ENCODE measurements around the gene CNKSR2. TPM values are rescaled to one million over a fixed set of nuclear protein-coding genes. Genes with fewer than 3 reads are reported as not detected.
A peak's percentile ranks its signal among the peaks of the same experiment; 100 is the strongest.

Gene CNKSR2
- total RNA-seq, 8 experiments from 2014 or later = 1.9 to 20.1 (median 16.3) TPM

- in situ Hi-C loops (cut with MboI; ENCODE audit: low pct_unique_long_range_greater_than_20kb in 2 of 9, low sequenced_read_pairs in 9 of 9, unreplicated experiment in 9 of 9) = no loop called here
- peak in 3 of 8 experiments; percentile 33 to 89 (median 87) for ATAC-seq (replicated peaks in 6 of 8)
- WGBS, 10 experiments = 27 to 100% (median 78%) methylated on average over 1 to 3 of the region's 3 CpGs; no CpG with 5 or more reads in 6 of the 10 experiments
- Histone ChIP-seq H3K27ac (no peak overlapping the region), H3K4me3 (no peak overlapping the region), H3K4me1 (replicated peaks in 1 of 2) (no peaks in the 10 kb centered on the region)
These were observed 190.8 kb downstream of the CNKSR2 start for GRCh38 chrX:21565025-21565424.

- Histone ChIP-seq H3K4me1 (replicated peaks in 1 of 2) (no peaks in the 10 kb centered on the region), H3K27ac (no peak overlapping the region), H3K4me3 (no peak overlapping the region)
- WGBS, 10 experiments = 13 to 100% (median 83%) methylated on average over 1 of the region's 1 CpG; no CpG with 5 or more reads in 6 of the 10 experiments
- ATAC-seq (replicated peaks in 6 of 8) = no peak
- in situ Hi-C loops (cut with MboI; ENCODE audit: low pct_unique_long_range_greater_than_20kb in 2 of 9, low sequenced_read_pairs in 9 of 9, unreplicated experiment in 9 of 9) = no loop called here
These were observed 200.6 kb downstream of the CNKSR2 start for GRCh38 chrX:21574793-21575192.

- 33 to 100% (median 70%) methylated on average over 1 to 3 of the region's 3 CpGs; no CpG with 5 or more reads in 7 of the 10 experiments for WGBS, 10 experiments
- ATAC-seq (replicated peaks in 6 of 8) = no peak
- no peaks in the 10 kb centered on the region for H3K4me1 ChIP-seq (replicated peaks in 1 of 2)
- in situ Hi-C loops (cut with MboI; ENCODE audit: low pct_unique_long_range_greater_than_20kb in 2 of 9, low sequenced_read_pairs in 9 of 9, unreplicated experiment in 9 of 9) = no loop called here
- no peak overlapping the region for H3K4me3 ChIP-seq
- H3K27ac ChIP-seq = no peak overlapping the region
These were observed 207.3 kb downstream of the CNKSR2 start for GRCh38 chrX:21581479-21581878.

DNA sequence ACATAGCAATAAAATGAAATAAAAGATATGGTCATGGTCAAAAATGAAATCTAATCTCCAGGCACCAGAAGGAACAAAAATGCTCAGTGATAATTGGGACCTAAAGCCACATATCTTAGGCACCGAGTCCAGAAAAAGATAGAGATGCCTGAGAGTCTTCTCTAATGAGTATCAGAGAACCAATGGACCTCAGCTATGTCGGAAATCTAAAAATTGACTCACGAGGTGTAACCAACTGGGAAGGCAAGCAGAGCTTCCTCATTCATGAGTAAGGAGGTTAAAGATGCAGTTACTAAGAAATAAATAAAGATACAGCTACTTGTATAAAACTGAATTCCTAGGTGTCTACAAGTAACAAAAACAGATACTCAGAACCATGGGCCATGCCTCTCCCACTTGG, 211.8 kb downstream of the CNKSR2 start:
- in situ Hi-C loops (cut with MboI; ENCODE audit: low pct_unique_long_range_greater_than_20kb in 2 of 9, low sequenced_read_pairs in 9 of 9, unreplicated experiment in 9 of 9) = no loop called here
- no peak overlapping the region for H3K4me3 ChIP-seq
- H3K27ac ChIP-seq = no peak overlapping the region
- ATAC-seq (replicated peaks in 6 of 8) = no peak
- WGBS, 10 experiments = 58 to 100% (median 73%) methylated on average over 1 to 2 of the region's 3 CpGs; no CpG with 5 or more reads in 4 of the 10 experiments
- no peaks in the 10 kb centered on the region for H3K4me1 ChIP-seq (replicated peaks in 1 of 2)

DNA sequence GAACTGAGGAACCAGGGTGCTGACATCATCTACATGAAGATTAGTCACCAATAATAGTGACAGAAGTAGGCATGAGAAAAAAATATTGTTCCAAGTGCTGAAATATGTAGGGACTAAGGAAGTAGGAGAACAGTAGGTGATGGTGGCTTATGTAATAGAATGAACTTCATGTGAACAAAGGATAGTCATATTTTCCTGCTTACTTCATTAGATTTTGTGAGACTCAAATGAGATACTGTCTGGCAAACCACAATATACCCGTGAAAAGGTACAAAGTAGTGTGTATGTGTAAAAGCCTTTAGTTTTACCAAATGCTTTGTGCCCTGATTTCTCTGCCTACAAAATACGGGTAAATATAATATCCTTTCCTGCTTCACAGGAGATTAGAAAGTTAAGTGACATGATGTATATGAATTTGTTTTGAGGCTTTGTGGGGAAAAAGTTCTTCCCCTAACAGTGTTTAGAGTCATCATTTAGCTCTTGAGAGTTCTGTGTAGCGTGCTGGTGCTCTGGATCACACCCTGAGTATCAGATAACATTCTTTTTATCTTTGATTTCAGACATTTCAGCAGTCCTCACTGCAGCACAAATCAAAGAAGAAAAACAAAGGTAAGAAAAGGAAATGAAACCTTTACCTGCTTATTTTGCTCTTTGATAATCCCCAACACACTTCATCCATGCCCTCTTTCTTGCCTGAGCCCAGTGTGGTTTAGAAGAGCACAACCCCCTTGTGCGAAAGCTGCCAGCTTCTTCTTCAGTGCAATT, 216.0 kb downstream of the CNKSR2 start:
- Histone ChIP-seq H3K4me1 (replicated peaks in 1 of 2) (no peaks in the 10 kb centered on the region), H3K4me3 (no peak overlapping the region), H3K27ac (no peak overlapping the region)
- in situ Hi-C loops (cut with MboI; ENCODE audit: low pct_unique_long_range_greater_than_20kb in 2 of 9, low sequenced_read_pairs in 9 of 9, unreplicated experiment in 9 of 9) = no loop called here
- peak in 1 of 8 experiments; percentile 32 for ATAC-seq (replicated peaks in 6 of 8)
- WGBS, 10 experiments = 78 to 100% (median 100%) methylated on average over 1 to 4 of the region's 4 CpGs; no CpG with 5 or more reads in 4 of the 10 experiments

DNA sequence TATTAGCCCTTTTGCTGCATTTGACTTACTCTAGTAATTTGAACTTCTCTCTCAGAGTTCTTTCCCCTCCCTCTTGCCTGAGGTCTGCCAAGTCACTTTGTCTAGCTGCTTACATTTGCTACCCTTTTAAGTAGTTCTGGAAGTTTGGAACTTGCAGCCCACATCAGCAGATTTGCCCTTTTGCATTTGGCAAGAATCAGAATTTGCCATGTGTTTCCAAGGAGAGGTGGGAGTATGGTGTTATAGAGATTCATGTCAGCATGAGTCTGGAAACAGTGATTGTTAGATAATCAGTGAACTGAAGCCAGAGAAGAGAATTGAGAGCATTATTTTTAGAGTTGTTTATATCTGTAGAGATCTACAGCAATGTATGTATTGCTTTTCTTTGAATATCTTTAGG, 231.8 kb downstream of the CNKSR2 start:
- no peaks in the 10 kb centered on the region for H3K4me1 ChIP-seq (replicated peaks in 1 of 2)
- peak in 1 of 8 experiments; percentile 12 for ATAC-seq (replicated peaks in 6 of 8)
- H3K4me3 ChIP-seq = no peak overlapping the region
- no peak overlapping the region for H3K27ac ChIP-seq
- in situ Hi-C loops (cut with MboI; ENCODE audit: low pct_unique_long_range_greater_than_20kb in 2 of 9, low sequenced_read_pairs in 9 of 9, unreplicated experiment in 9 of 9) = no loop called here

GRCh38 chrX:21610168-21610567, 235.9 kb downstream of the CNKSR2 start:
- ATAC-seq (replicated peaks in 6 of 8) = no peak
- 60 to 100% (median 94%) methylated on average over 1 of the region's 1 CpG; no CpG with 5 or more reads in 6 of the 10 experiments for WGBS, 10 experiments
- Histone ChIP-seq H3K27ac (no peak overlapping the region), H3K4me1 (replicated peaks in 1 of 2) (no peaks in the 10 kb centered on the region), H3K4me3 (no peak overlapping the region)
- in situ Hi-C loops (cut with MboI; ENCODE audit: low pct_unique_long_range_greater_than_20kb in 2 of 9, low sequenced_read_pairs in 9 of 9, unreplicated experiment in 9 of 9) = no loop called here

DNA sequence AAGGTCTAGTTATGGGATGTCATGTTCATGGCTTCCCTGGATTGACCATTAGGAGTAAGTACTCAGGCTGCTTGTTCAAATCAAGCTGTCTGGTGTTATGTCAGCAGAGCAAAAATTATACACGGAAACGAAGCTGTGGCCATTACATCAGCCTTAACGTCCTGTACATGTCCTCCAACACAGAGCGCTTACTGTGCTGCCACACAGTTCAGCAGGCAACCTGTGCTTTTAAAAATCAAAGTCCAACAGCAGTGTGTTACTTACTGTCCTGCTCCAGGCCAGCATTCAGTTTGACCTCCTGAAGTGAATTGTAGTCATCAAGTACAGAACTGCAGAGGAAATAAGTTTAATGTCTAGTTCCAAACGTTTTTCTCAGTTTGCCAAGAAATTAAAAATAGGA, 237.9 kb downstream of the CNKSR2 start:
- in situ Hi-C loops (cut with MboI; ENCODE audit: low pct_unique_long_range_greater_than_20kb in 2 of 9, low sequenced_read_pairs in 9 of 9, unreplicated experiment in 9 of 9) = no loop called here
- Histone ChIP-seq H3K4me3 (no peak overlapping the region), H3K27ac (no peak overlapping the region), H3K4me1 (replicated peaks in 1 of 2) (no peaks in the 10 kb centered on the region)
- ATAC-seq (replicated peaks in 6 of 8) = peak in 1 of 8 experiments; percentile 45
- 0 to 100% (median 74%) methylated on average over 1 to 5 of the region's 5 CpGs; no CpG with 5 or more reads in 4 of the 10 experiments for WGBS, 10 experiments

DNA sequence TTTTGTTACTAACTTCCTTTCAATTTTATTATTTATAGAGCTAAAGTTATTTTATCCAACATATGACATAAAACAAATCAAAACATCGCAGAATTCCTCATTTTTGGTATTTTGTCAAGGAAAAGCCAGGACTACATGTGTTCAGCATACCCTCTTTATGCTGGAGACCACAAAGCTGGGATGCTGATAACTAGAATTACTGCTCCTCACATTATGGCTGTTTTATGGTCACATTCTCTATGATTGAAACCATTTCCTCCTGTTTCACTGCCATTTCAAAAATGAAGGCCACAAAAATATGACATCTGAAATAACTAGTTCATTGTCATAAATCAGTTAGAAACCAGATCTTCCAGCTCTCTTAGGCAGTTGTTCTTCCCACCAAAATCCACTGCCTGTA, 242.2 kb downstream of the CNKSR2 start:
- WGBS, 10 experiments = 62 to 100% (median 86%) methylated on average over 1 of the region's 1 CpG; no CpG with 5 or more reads in 5 of the 10 experiments
- no peak for ATAC-seq (replicated peaks in 6 of 8)
- H3K4me1 ChIP-seq (replicated peaks in 1 of 2) = no peaks in the 10 kb centered on the region
- no peak overlapping the region for H3K4me3 ChIP-seq
- H3K27ac ChIP-seq = no peak overlapping the region
- in situ Hi-C loops (cut with MboI; ENCODE audit: low pct_unique_long_range_greater_than_20kb in 2 of 9, low sequenced_read_pairs in 9 of 9, unreplicated experiment in 9 of 9) = no loop called here

- no peaks in the 10 kb centered on the region for H3K4me1 ChIP-seq (replicated peaks in 1 of 2)
- H3K27ac ChIP-seq = no peak overlapping the region
- 0 to 92% (median 0%) methylated on average over 1 to 2 of the region's 2 CpGs; no CpG with 5 or more reads in 5 of the 10 experiments for WGBS, 10 experiments
- in situ Hi-C loops (cut with MboI; ENCODE audit: low pct_unique_long_range_greater_than_20kb in 2 of 9, low sequenced_read_pairs in 9 of 9, unreplicated experiment in 9 of 9) = no loop called here
- H3K4me3 ChIP-seq = no peak overlapping the region
- ATAC-seq (replicated peaks in 6 of 8) = peak in 3 of 8 experiments; percentile 67 to 90 (median 82)
These were observed 246.0 kb downstream of the CNKSR2 start for GRCh38 chrX:21620234-21620633.

DNA sequence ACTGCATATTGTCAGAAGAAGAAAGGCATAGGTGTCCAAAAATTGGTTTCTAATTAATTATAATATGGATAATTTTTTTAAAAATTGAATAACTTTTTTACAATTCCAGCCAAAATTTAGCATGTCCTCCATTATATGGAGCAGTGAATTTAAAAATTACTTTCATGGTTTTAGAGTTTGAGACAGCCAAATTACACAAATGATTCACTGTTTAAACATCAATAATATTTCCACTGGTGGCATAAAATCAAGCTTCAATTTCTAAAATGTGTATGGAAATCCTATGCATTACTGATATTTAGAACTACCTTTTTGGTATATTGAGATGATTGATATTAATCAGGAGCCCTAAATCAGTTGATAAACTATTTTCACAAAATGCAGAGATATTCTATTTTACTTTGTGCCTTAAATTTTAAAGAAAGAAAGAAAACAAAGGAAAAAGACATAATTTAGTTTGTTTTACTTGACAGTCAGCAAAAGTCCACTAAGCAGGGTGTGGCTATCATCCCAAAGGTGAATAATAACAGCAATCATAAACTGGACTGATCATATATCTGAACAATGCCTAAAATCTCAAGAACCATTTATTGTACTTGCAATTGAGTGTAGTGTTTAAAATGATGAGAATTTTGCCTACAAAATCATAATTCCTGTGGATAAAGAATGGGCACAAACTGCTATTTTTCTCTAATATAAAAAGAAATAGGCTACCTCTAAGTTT, 249.7 kb downstream of the CNKSR2 start:
- Histone ChIP-seq H3K27ac (no peak overlapping the region), H3K4me3 (no peak overlapping the region), H3K4me1 (replicated peaks in 1 of 2) (no peaks in the 10 kb centered on the region)
- in situ Hi-C loops (cut with MboI; ENCODE audit: low pct_unique_long_range_greater_than_20kb in 2 of 9, low sequenced_read_pairs in 9 of 9, unreplicated experiment in 9 of 9) = no loop called here
- ATAC-seq (replicated peaks in 6 of 8) = no peak

GRCh38 chrX:21632027-21632426, 257.8 kb downstream of the CNKSR2 start:
- Histone ChIP-seq H3K4me3 (no peak overlapping the region), H3K27ac (no peak overlapping the region), H3K4me1 (replicated peaks in 1 of 2) (peaks cover 0 to 3% of the 10 kb centered on the region in 2 donors)
- peak in 5 of 8 experiments; percentile 36 to 87 (median 69) for ATAC-seq (replicated peaks in 6 of 8)
- in situ Hi-C loops (cut with MboI; ENCODE audit: low pct_unique_long_range_greater_than_20kb in 2 of 9, low sequenced_read_pairs in 9 of 9, unreplicated experiment in 9 of 9) = no loop called here
- whole genome bisulfite sequencing, 10 experiments = 0 to 100% (median 23%) methylated on average over 1 of the region's 2 CpGs; no CpG with 5 or more reads in 6 of the 10 experiments

GRCh38 chrX:21638311-21638710, 264.1 kb downstream of the CNKSR2 start:
- no peak overlapping the region for H3K4me3 ChIP-seq
- H3K4me1 ChIP-seq (replicated peaks in 1 of 2) = no peaks in the 10 kb centered on the region
- 0 to 100% (median 100%) methylated on average over 1 to 2 of the region's 2 CpGs; no CpG with 5 or more reads in 1 of the 10 experiments for WGBS, 10 experiments
- in situ Hi-C loops (cut with MboI; ENCODE audit: low pct_unique_long_range_greater_than_20kb in 2 of 9, low sequenced_read_pairs in 9 of 9, unreplicated experiment in 9 of 9) = no loop called here
- no peak for ATAC-seq (replicated peaks in 6 of 8)
- H3K27ac ChIP-seq = no peak overlapping the region
